ENCODE measurements around the gene RFTN1.

The RFTN1 gene

GRCh38 chr3:16509721-16510619 lies 3.5 kb downstream of the RFTN1 start:
- DNase-seq (ENCODE audit: low read depth in 1 of 2, low spot score in 1 of 2), result no peak
- in situ Hi-C loops (cut with HindIII; ENCODE audit: low pct_unique_long_range_greater_than_20kb, low sequenced_read_pairs), result no loop called here
- TF ChIP-seq JUND (IDR thresholded peaks at IDR 0.05; ENCODE audit: low read depth), result no peak

DNA sequence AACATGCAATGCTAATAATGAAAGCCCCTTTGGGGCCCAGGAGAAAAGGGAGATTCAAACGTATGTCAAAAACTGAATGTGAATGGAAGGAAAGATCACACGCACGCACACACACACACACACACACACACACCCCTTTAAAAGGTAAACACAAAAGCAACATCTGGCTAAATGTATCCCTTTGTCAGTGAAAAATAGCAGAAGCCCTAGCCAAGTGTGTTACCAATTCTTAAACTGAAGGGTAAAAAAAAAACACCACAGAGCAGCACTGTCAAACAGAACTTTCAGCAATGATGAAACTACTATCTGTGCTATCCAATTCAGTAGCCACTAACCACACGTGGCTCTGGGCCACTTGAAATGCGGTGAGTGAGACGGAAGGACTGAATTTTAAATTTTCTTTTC lies 4.9 kb downstream of the RFTN1 start:
- TF ChIP-seq JUND (IDR thresholded peaks at IDR 0.05; ENCODE audit: low read depth), result no peak
- in situ Hi-C loops (cut with HindIII; ENCODE audit: low pct_unique_long_range_greater_than_20kb, low sequenced_read_pairs), result no loop called here
- DNase-seq (ENCODE audit: low read depth in 1 of 2, low spot score in 1 of 2), result no peak

GRCh38 chr3:16508243-16508578 lies 5.3 kb downstream of the RFTN1 start:
- no peak for TF ChIP-seq JUND (IDR thresholded peaks at IDR 0.05; ENCODE audit: low read depth)
- no peak for DNase-seq (ENCODE audit: low read depth in 1 of 2, low spot score in 1 of 2)
- in situ Hi-C loops (cut with HindIII; ENCODE audit: low pct_unique_long_range_greater_than_20kb, low sequenced_read_pairs), result no loop called here

GRCh38 chr3:16507578-16508242 lies 5.8 kb downstream of the RFTN1 start:
- in situ Hi-C loops (cut with HindIII; ENCODE audit: low pct_unique_long_range_greater_than_20kb, low sequenced_read_pairs), result no loop called here
- no peak for DNase-seq (ENCODE audit: low read depth in 1 of 2, low spot score in 1 of 2)
- TF ChIP-seq JUND (IDR thresholded peaks at IDR 0.05; ENCODE audit: low read depth), result no peak

GRCh38 chr3:16506884-16507577 lies 6.5 kb downstream of the RFTN1 start:
- in situ Hi-C loops (cut with HindIII; ENCODE audit: low pct_unique_long_range_greater_than_20kb, low sequenced_read_pairs), result no loop called here

GRCh38 chr3:16506451-16506850 lies 7.0 kb downstream of the RFTN1 start:
- no peak for TF ChIP-seq JUND (IDR thresholded peaks at IDR 0.05; ENCODE audit: low read depth)
- in situ Hi-C loops (cut with HindIII; ENCODE audit: low pct_unique_long_range_greater_than_20kb, low sequenced_read_pairs), result no loop called here

More at GRCh38 chr3:16506884-16507577, 6.5 kb downstream of the RFTN1 start:
- DNase-seq (ENCODE audit: low read depth in 1 of 2, low spot score in 1 of 2), result no peak
- no peak for TF ChIP-seq JUND (IDR thresholded peaks at IDR 0.05; ENCODE audit: low read depth)

DNA sequence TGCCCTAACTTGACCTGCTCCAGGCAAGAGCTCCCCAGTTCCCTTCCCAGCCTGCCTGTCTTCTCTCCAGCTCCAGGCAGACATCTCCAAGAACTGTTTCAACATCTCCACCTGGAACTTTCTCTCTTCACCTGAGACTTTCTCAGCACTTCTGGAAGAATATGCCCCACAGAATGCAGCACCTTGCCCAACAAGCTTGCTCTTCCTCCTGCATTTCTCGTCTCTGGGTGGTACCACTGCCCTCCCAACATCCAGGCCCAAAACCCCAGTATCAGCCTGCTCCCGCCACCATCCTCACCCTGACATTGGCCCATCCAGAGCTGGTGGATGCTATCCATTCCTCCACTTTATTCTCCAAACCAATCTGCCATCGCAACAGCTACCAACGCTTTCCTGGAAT lies 8.8 kb downstream of the RFTN1 start:
- TF ChIP-seq JUND (IDR thresholded peaks at IDR 0.05; ENCODE audit: low read depth), result no peak
- no peak for DNase-seq (ENCODE audit: low read depth in 1 of 2, low spot score in 1 of 2)
- in situ Hi-C loops (cut with HindIII; ENCODE audit: low pct_unique_long_range_greater_than_20kb, low sequenced_read_pairs), result no loop called here

More at GRCh38 chr3:16506451-16506850, 7.0 kb downstream of the RFTN1 start:
- DNase-seq (ENCODE audit: low read depth in 1 of 2, low spot score in 1 of 2), result no peak

GRCh38 chr3:16504242-16504641 lies 9.3 kb downstream of the RFTN1 start:
- in situ Hi-C loops (cut with HindIII; ENCODE audit: low pct_unique_long_range_greater_than_20kb, low sequenced_read_pairs), result no loop called here
- DNase-seq (ENCODE audit: low read depth in 1 of 2, low spot score in 1 of 2), result no peak

DNA sequence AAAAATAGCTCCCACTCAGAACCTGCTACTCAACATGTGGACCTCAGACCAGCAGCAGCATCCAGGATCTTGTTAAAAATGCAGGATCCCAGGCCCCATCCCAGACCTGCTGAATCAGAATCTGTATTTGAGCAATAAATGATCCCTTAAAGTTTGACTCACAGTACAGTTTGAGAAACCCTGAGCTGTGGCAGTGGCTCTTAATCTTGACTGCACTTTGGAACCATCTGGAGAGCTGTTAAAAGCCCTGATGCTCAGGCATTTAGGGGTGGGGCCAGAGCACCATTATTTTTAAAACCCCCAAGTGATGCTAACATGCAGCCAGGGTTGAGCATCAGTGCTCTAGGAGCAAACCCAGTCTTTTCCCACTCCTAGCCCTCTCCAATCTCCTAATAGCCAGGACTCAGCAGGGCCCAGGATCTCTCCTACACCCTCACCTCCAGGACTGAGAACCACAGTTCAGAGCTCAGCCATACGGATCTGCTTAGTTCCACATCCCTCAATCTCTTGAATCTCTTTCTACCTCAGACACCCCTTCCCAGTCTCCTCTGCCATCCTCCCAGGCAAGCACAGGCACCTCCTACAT lies 10.2 kb downstream of the RFTN1 start:
- TF ChIP-seq JUND (IDR thresholded peaks at IDR 0.05; ENCODE audit: low read depth), result no peak
- in situ Hi-C loops (cut with HindIII; ENCODE audit: low pct_unique_long_range_greater_than_20kb, low sequenced_read_pairs), result no loop called here
- DNase-seq (ENCODE audit: low read depth in 1 of 2, low spot score in 1 of 2), result no peak

More at GRCh38 chr3:16504242-16504641, 9.3 kb downstream of the RFTN1 start:
- no peak for TF ChIP-seq JUND (IDR thresholded peaks at IDR 0.05; ENCODE audit: low read depth)

GRCh38 chr3:16502347-16502908 lies 11.1 kb downstream of the RFTN1 start:
- no peak for DNase-seq (ENCODE audit: low read depth in 1 of 2, low spot score in 1 of 2)
- in situ Hi-C loops (cut with HindIII; ENCODE audit: low pct_unique_long_range_greater_than_20kb, low sequenced_read_pairs), result no loop called here
- no peak for TF ChIP-seq JUND (IDR thresholded peaks at IDR 0.05; ENCODE audit: low read depth)

- TF ChIP-seq JUND (IDR thresholded peaks at IDR 0.05; ENCODE audit: low read depth), result no peak
- DNase-seq (ENCODE audit: low read depth in 1 of 2, low spot score in 1 of 2), result no peak
- in situ Hi-C loops (cut with HindIII; ENCODE audit: low pct_unique_long_range_greater_than_20kb, low sequenced_read_pairs), result no loop called here
Observed at GRCh38 chr3:16501376-16501775, 12.1 kb downstream of the RFTN1 start.

DNA sequence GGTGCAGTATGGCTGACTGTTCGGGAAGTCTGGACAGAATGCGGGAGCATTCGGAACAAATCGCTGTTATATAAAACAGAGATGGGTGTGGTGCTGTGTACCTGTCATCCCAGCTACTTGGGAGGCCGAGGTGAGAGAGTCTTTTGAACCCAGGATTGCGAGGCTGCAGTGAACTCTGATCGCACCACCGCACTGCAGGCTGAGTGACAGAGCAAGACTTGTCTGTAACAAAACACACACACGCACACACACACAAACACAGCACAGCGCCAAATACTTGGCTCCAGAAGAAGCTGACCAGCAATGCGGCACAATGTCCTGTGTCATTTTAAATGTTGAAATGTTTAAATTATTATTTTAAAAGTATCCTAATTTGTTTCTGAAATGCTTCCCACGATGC lies 12.6 kb downstream of the RFTN1 start:
- DNase-seq (ENCODE audit: low read depth in 1 of 2, low spot score in 1 of 2), result no peak
- in situ Hi-C loops (cut with HindIII; ENCODE audit: low pct_unique_long_range_greater_than_20kb, low sequenced_read_pairs), result no loop called here
- no peak for TF ChIP-seq JUND (IDR thresholded peaks at IDR 0.05; ENCODE audit: low read depth)

All from T47D (cell line).